Mammary epithelial cell (primary cell): Measurements from ENCODE around the gene TPBG.

Experiments used
- CTCF ChIP-seq, 2 donors: IDR thresholded peaks in 1 of 2; conservative IDR thresholded peaks in 1 of 2; 2 replicates each; pipeline ENCODE4 v1.5.1; 2011 to 2012; ENCODE audit warnings: inconsistent platforms in 2 of 2, low read length in 2 of 2, mild to moderate bottlenecking in 2 of 2, control low read depth in 1 of 2, low read depth in 1 of 2; ENCODE audit not compliant: insufficient read depth in 1 of 2; ENCODE audit errors: extremely low read depth in 1 of 2
- EZH2 ChIP-seq: IDR thresholded peaks from 2 replicates; pipeline ENCODE4 v1.6.1; 2012; ENCODE audit warnings: low read length, inconsistent platforms, borderline replicate concordance

GRCh38 chr6:82361631-82362030 is 2.0 kb upstream of the TPBG start:
- TF ChIP-seq CTCF (conservative IDR thresholded peaks at IDR 0.05 in 1 of 2, IDR thresholded peaks at IDR 0.05 in 1 of 2; ENCODE audit: extremely low read depth in 1 of 2, insufficient read depth in 1 of 2, low read depth in 1 of 2, low read length in 2 of 2) (no peak), EZH2 (no peak)
